Activated CD4-positive, alpha-beta T cell treated with anti-CD3 and anti-CD28 coated beads, Interleukin-2, amount 10 ng/mL, durations not matched to agents 7 days and 5 days (primary cell): Measurements from ENCODE around the gene DDC. TPM values are rescaled to one million over a fixed set of nuclear protein-coding genes. Genes with fewer than 3 reads are reported as not detected.
"Not testable (repeated sequence)": the region's sequence is repeated elsewhere in the genome, so short reads cannot be mapped to it uniquely, and the experiment has no call there.

Source experiments
- CTCF ChIA-PET: fragments of 350-600 bp; sonication (Branson Sonifier 250); formaldehyde crosslinking; loops from one replicate; lab custom pipeline; 2021; ENCODE audit warnings: antibody characterized with exemption; lab: Charles Lee
- POLR2A ChIA-PET: fragments of 350-600 bp; sonication (Branson Sonifier 250); formaldehyde crosslinking; loops from one replicate; lab custom pipeline; 2021; ENCODE audit warnings: antibody characterized with exemption; lab: Charles Lee
- DNase-seq: peaks from one replicate; pipeline ENCODE4 v3.0.0-alpha.2; 2020
- H3K27ac Mint-ChIP-seq: one replicate; pipeline ENCODE4 v1.8.0; 2021; ENCODE audit warnings: mild to moderate bottlenecking, moderate library complexity, mixed read lengths
- H3K27me3 Mint-ChIP-seq: one replicate; pipeline ENCODE4 v1.8.0; 2021; ENCODE audit warnings: mixed read lengths
- H3K36me3 Mint-ChIP-seq: one replicate; pipeline ENCODE4 v1.8.0; 2021; ENCODE audit warnings: low read depth, mixed read lengths
- H3K4me1 Mint-ChIP-seq: one replicate; pipeline ENCODE4 v1.8.0; 2021; ENCODE audit warnings: mixed read lengths
- H3K4me3 Mint-ChIP-seq: one replicate; pipeline ENCODE4 v1.8.0; 2021; ENCODE audit warnings: mild to moderate bottlenecking, moderate library complexity, mixed read lengths
- H3K9me3 Mint-ChIP-seq: one replicate; pipeline ENCODE4 v1.8.0; 2021; ENCODE audit warnings: mixed read lengths
- total RNA-seq, 2 experiments: library from RNA; stranded (reverse); gene quantifications; one replicate each; pipeline ENCODE4 v1.2.3, GENCODE V29; 2021

DDC gene
- total RNA-seq, 2 experiments from 2014 or later: not detected

- Mint-ChIP-seq H3K36me3 (no peaks in the 10 kb centered on the region), H3K4me1 (no peaks in the 10 kb centered on the region), H3K9me3 (no peaks in the 10 kb centered on the region), H3K4me3 (no peak overlapping the region), H3K27ac (no peak overlapping the region), H3K27me3 (peaks cover 14% of the 10 kb centered on the region)
- ChIA-PET POLR2A (no interaction called here), CTCF (no interaction called here)
- DNase-seq: no peak
These were observed 6.7 kb downstream of the DDC start for GRCh38 chr7:50558294-50559053.

DNA sequence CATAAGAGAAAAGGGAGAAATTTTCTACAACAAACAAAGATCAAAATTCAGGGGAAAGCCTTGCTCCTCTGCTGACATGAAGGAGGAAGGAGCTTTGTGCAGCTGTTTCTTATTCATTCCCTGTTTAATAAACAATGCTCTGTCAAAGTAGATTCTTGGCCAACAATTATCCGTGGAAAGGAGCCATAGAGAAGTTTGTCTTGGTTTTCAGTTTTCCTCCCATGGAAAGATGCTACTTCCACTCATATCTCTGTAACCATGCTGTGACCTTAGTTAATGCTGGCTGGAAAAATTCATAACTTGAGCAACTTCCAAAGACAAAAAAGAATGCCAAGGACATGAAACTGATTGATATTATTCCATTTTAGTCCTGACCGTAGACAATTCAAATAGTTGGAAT is 8.1 kb downstream of the DDC start:
- H3K4me1 Mint-ChIP-seq: no peaks in the 10 kb centered on the region
- CTCF ChIA-PET: interaction anchor here (1.0 kb wide), 1 partner anchor 15 kb away, joined by 3 read pairs; no protein-coding TSS in a partner anchor
- H3K36me3 Mint-ChIP-seq: no peaks in the 10 kb centered on the region
- no peaks in the 10 kb centered on the region for H3K9me3 Mint-ChIP-seq
- DNase-seq: no peak
- POLR2A ChIA-PET: no interaction called here
- H3K27ac Mint-ChIP-seq: no peak overlapping the region
- no peak overlapping the region for H3K4me3 Mint-ChIP-seq
- H3K27me3 Mint-ChIP-seq: peaks cover 14% of the 10 kb centered on the region

DNA sequence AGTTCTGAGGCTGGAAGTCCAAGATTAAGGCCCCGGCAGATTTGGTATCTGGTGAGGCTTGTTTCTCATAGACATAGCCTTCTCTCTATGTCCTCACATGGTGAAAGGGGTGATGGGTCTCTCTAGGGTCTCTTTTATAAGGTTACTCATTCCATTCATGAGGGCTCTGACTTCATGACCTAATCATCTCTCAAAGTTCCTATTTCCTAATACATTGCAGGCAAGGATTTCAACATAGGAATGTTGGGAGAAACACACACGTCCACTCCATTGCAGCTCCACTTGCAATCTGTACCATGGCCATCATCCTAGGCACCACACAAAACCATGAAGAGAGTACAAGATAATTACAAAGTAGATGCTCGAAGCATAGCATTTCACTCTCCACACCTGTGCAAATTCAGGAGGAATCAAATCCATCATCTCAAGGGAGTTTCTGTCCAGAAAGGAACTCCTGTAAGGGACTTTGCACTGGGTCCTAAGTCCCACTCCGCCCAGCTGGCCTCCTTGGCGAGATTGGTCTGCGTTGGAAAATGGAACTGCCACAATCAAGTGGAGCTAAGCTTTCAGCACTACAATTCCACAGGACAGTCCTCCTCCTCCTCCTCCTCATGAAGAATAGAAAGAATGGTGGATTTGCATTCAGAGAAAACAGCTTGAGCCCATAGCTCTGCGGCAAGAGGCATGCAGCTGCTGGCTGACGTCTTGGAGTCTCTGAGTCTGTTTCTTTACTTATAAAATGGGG is 8.8 kb downstream of the DDC start:
- POLR2A ChIA-PET: no interaction called here
- Mint-ChIP-seq H3K27me3 (peaks cover 14% of the 10 kb centered on the region), H3K27ac (no peak overlapping the region), H3K4me3 (no peak overlapping the region), H3K9me3 (no peaks in the 10 kb centered on the region), H3K36me3 (no peaks in the 10 kb centered on the region), H3K4me1 (no peaks in the 10 kb centered on the region)
- no peak for DNase-seq
- CTCF ChIA-PET: interaction anchor here (1.0 to 1.1 kb wide), 2 partner anchors 15 to 30 kb away, joined by 3 read pairs; no protein-coding TSS in a partner anchor

DNA sequence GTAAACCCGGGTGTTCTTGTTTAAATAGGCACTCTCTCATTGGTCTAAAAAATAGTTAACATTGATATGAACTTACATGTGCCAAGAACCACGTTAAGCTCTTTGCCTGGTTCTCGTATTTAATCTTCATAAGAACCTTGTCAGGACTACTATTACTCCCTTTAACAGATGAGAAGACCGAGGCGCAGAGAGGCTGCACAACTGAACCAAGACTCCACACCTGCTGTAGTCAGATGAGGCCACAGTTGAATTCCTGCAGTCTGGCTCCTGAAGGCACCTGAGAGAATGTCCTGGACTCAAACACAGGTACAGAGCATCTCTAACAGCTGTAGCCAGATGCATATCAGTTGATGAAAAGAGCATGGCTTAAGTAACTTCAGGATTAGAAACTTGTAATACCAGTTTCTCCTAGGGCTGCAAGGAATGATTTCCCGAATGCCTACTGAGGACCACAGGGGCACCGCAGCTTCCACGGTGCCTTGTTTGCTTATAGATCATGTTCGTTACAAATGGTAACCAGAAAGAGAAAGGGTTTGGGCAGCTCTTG is 9.5 kb downstream of the DDC start:
- ChIA-PET POLR2A (no interaction called here), CTCF (interaction anchor here (0.8 to 1.1 kb wide), 2 partner anchors 23 to 31 kb away, joined by 3 to 4 read pairs; no protein-coding TSS in a partner anchor)
- DNase-seq: no peak
- Mint-ChIP-seq H3K36me3 (no peaks in the 10 kb centered on the region), H3K27me3 (peaks cover 14% of the 10 kb centered on the region), H3K4me3 (no peak overlapping the region), H3K9me3 (no peaks in the 10 kb centered on the region), H3K27ac (no peak overlapping the region), H3K4me1 (no peaks in the 10 kb centered on the region)

- Mint-ChIP-seq H3K27me3 (peaks cover 20% of the 10 kb centered on the region), H3K4me1 (no peaks in the 10 kb centered on the region), H3K36me3 (no peaks in the 10 kb centered on the region), H3K4me3 (no peak overlapping the region), H3K9me3 (no peaks in the 10 kb centered on the region), H3K27ac (no peak overlapping the region)
- ChIA-PET POLR2A (no interaction called here), CTCF (interaction anchor here (0.8 to 1.1 kb wide), 3 partner anchors 9 to 32 kb away, joined by 3 to 4 read pairs (median 3); no protein-coding TSS in a partner anchor)
- no peak for DNase-seq
These were observed 10.5 kb downstream of the DDC start for GRCh38 chr7:50554431-50555322.

DNA sequence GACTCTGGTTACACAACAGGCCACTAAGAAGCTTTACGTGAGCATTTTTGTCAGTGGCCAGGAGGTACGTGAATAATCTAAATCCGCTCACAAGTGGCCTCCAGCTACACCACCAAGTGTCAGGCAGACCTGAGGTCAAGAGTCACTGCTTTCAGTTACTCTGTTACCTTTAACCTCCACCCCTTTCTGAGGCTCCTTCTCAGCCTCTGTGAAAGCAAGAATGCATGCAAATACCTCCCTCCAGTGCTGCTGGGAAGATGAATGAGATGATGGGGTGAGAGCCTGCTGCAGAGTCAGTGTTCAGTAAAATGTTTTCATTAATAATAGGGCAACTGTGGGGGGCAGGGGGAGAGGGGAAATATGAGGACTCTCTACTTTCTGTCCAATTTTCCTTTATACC is 11.2 kb downstream of the DDC start:
- CTCF ChIA-PET: interaction anchor here (1.1 kb wide), 1 partner anchor 9 kb away, joined by 3 read pairs; no protein-coding TSS in a partner anchor
- no peaks in the 10 kb centered on the region for H3K4me1 Mint-ChIP-seq
- H3K27me3 Mint-ChIP-seq: peaks cover 20% of the 10 kb centered on the region
- no peaks in the 10 kb centered on the region for H3K9me3 Mint-ChIP-seq
- no peak overlapping the region for H3K27ac Mint-ChIP-seq
- no peak for DNase-seq
- H3K36me3 Mint-ChIP-seq: no peaks in the 10 kb centered on the region
- no peak overlapping the region for H3K4me3 Mint-ChIP-seq
- POLR2A ChIA-PET: no interaction called here

DNA sequence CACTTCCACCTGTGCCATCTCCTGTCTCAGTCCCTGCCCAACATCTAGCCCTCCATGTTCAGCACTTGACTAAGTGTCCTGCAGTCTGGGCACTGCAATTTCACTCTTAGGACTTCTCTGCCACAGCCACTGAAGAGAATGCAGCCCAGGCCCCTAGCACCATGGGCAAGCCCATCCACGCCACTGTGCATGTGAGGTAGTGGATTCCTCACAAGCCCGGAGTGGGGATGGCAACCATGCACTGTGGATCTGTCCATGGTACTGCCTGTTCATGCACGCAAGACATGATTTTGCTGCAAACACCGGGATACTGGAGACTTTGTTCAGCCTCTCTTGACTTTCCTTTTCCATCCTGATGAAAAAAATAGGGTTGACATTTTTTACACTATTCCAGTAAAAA is 12.3 kb downstream of the DDC start:
- H3K9me3 Mint-ChIP-seq: no peaks in the 10 kb centered on the region
- H3K4me1 Mint-ChIP-seq: no peaks in the 10 kb centered on the region
- CTCF ChIA-PET: no interaction called here
- H3K4me3 Mint-ChIP-seq: no peak overlapping the region
- peak; percentile 22 for DNase-seq
- H3K27me3 Mint-ChIP-seq: peaks cover 20% of the 10 kb centered on the region
- POLR2A ChIA-PET: no interaction called here
- H3K27ac Mint-ChIP-seq: no peak overlapping the region
- no peaks in the 10 kb centered on the region for H3K36me3 Mint-ChIP-seq

DNA sequence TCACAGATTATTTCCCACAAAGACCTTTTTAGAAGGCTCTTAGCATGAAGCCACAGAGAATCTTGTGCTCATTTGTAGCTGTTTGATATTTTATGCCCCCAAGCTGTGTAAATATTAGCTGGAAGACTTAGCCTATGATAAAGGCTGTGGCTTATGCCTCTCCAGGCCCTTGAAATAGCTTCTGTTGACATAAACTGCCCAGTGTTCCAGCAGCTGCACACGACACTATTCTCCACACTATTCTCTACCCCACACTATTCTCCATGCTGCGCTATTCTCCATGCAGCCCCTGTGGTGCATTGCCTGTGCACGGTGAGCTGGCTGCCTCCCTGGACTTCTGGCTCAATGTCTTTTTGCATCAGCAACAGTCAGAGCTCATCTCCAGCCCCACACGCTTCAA is 13.1 kb downstream of the DDC start:
- CTCF ChIA-PET: no interaction called here
- H3K27ac Mint-ChIP-seq: no peak overlapping the region

DNA sequence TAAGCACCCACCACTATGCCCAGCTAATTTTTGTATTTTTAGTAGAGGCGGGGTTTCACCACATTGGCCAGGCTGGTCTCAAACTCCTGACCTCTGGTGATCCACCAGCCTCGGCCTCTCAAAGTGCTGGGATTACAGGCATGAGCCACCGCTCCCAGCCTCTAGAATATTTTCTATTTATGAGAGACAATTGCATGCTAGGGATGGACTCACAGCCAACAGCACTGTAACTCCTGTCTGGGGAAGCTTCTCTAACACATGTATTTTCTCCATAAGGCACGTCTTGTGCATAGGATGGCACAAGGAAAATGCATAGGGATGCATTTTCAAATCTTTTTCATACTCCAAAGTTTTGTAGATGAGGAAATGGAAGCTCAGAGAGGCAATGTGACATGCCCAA is 19.6 kb downstream of the DDC start:
- peaks cover 17% of the 10 kb centered on the region for H3K27me3 Mint-ChIP-seq
- H3K36me3 Mint-ChIP-seq, H3K27ac Mint-ChIP-seq, H3K4me3 Mint-ChIP-seq, H3K9me3 Mint-ChIP-seq, H3K4me1 Mint-ChIP-seq, DNase-seq, POLR2A ChIA-PET: not testable (repeated sequence)
- CTCF ChIA-PET: interaction anchor here (1.0 kb wide), 1 partner anchor 9 kb away, joined by 3 read pairs; no protein-coding TSS in a partner anchor

More for the DNA sequence above, 13.1 kb downstream of the DDC start:
- DNase-seq: no peak
- no peak overlapping the region for H3K4me3 Mint-ChIP-seq
- H3K27me3 Mint-ChIP-seq: peaks cover 14% of the 10 kb centered on the region
- POLR2A ChIA-PET: no interaction called here
- no peaks in the 10 kb centered on the region for H3K4me1 Mint-ChIP-seq
- no peaks in the 10 kb centered on the region for H3K9me3 Mint-ChIP-seq
- no peaks in the 10 kb centered on the region for H3K36me3 Mint-ChIP-seq

GRCh38 chr7:50544992-50545391 is 20.2 kb downstream of the DDC start:
- H3K4me3 Mint-ChIP-seq: no peak overlapping the region
- no peak for DNase-seq
- ChIA-PET POLR2A (no interaction called here), CTCF (interaction anchor here (1.0 kb wide), 1 partner anchor 9 kb away, joined by 3 read pairs; no protein-coding TSS in a partner anchor)
- H3K27ac Mint-ChIP-seq: no peak overlapping the region
- H3K9me3 Mint-ChIP-seq: no peaks in the 10 kb centered on the region
- no peaks in the 10 kb centered on the region for H3K4me1 Mint-ChIP-seq
- no peaks in the 10 kb centered on the region for H3K36me3 Mint-ChIP-seq
- H3K27me3 Mint-ChIP-seq: peaks cover 14% of the 10 kb centered on the region

GRCh38 chr7:50543776-50544442 is 21.3 kb downstream of the DDC start:
- H3K36me3 Mint-ChIP-seq: no peaks in the 10 kb centered on the region
- CTCF ChIA-PET: interaction anchor here (0.6 kb wide), 1 partner anchor 91 kb away, joined by 4 read pairs; no protein-coding TSS in a partner anchor

DNA sequence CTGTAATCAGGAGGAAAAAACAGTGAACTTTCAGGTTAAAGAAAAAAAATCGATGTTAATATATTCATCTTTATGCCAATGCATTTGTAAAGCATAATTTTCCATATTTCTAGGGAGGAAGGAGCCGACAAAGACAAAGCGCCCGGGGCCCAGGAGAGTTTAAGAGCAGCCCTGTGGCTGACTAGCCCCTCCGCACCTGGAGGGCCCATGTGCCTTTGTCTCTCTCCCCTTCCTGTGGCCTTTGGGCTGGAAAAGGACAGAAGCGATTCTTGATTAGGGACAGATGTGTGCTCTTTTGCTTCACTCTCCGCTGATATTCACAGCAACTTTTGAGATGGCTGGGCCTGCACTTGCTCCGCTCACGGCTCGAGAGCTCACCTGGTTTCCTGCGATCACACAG is 23.1 kb downstream of the DDC start:
- no peak for DNase-seq
- no peak overlapping the region for H3K27ac Mint-ChIP-seq
- ChIA-PET CTCF (interaction anchor here (0.6 to 0.9 kb wide), 2 partner anchors 15 to 818 kb away, joined by 3 read pairs; no protein-coding TSS in a partner anchor), POLR2A (no interaction called here)
- no peaks in the 10 kb centered on the region for H3K36me3 Mint-ChIP-seq
- peaks cover 12% of the 10 kb centered on the region for H3K27me3 Mint-ChIP-seq
- H3K4me3 Mint-ChIP-seq: no peak overlapping the region
- no peaks in the 10 kb centered on the region for H3K4me1 Mint-ChIP-seq
- H3K9me3 Mint-ChIP-seq: no peaks in the 10 kb centered on the region

More at GRCh38 chr7:50543776-50544442, 21.3 kb downstream of the DDC start:
- Mint-ChIP-seq H3K27ac (no peak overlapping the region), H3K9me3 (no peaks in the 10 kb centered on the region), H3K4me3 (no peak overlapping the region), H3K27me3 (peaks cover 12% of the 10 kb centered on the region), H3K4me1 (no peaks in the 10 kb centered on the region)
- POLR2A ChIA-PET: no interaction called here
- DNase-seq: no peak
